ELR (cell line): ENCODE data around the gene TMEM44.
A peak's percentile ranks its signal among the peaks of the same experiment; 100 is the strongest.
"Not testable (repeated sequence)": the region's sequence is repeated elsewhere in the genome, so short reads cannot be mapped to it uniquely, and the experiment has no call there.

Experiments used
- DNase-seq: peaks from one replicate; pipeline ENCODE4 v3.0.0-alpha.2; 2015; ENCODE audit warnings: low read depth

The TMEM44 gene

DNA sequence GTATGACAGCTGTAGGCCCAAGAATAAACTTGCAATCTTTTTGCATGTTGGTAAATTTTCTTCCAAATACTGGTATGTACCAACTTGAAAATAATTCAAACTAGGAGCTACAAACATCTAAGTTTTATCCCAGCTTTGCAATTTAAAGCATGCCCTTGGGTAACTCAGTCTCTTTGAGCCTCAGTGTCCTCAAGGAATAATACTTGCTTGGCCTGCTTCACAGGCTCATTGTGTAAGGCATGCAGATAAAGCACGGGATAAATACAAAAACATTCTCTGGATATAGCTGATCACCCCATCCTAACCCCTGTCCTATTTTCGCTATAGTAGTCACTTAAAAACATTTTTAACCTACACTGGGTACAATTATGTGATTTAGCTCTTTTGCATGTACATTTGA is 9.6 kb upstream of the TMEM44 start:
- DNase-seq: no peak

DNA sequence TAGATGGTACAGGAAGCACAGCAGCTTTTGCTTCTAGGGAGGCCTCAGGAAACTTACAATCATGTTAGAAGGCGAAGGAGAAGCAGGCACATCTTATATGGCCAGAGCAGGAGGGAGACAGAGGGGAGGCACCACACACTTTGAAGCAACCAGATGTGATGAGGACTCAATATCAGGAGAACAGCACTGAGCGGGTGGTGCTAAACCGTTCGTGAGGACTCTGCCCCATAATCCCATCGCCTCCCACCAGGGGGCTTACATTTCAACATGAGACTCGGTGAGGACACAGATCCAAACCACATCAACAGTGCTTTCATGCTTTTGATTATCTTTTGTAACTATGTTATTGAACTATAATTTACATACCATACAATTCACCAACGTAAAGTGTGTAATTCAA is 7.6 kb upstream of the TMEM44 start:
- DNase-seq: peak; percentile 71

DNA sequence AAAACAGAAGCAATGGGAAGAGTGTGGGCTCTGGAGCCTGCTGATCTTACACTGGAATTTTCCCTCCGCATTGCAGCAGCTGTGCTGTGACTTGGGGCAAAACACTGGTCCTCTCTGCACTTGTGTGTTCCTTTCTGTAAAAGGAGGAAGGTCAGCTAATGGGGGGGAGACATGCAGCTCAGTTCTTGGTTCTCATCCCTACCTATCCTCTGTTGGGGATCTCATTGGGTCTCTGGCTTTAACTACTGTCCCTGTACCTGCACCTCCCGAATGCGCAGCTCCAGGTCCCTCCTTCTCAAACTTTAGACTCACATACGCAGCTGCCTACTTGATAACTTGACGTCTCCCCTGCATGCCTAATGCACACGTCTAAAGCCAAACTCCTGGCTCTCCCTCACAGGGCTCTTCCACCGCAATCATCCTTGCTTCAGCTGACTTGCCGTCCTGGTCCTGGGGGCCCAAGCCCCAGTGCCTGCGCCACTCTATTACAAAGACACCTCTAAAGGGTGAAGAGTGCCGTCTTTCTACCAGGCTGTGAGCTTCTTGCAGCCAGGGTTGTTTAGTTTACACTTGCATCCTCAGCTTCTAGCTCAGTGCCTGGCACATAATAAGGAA is 5.9 kb upstream of the TMEM44 start:
- DNase-seq: no peak

DNA sequence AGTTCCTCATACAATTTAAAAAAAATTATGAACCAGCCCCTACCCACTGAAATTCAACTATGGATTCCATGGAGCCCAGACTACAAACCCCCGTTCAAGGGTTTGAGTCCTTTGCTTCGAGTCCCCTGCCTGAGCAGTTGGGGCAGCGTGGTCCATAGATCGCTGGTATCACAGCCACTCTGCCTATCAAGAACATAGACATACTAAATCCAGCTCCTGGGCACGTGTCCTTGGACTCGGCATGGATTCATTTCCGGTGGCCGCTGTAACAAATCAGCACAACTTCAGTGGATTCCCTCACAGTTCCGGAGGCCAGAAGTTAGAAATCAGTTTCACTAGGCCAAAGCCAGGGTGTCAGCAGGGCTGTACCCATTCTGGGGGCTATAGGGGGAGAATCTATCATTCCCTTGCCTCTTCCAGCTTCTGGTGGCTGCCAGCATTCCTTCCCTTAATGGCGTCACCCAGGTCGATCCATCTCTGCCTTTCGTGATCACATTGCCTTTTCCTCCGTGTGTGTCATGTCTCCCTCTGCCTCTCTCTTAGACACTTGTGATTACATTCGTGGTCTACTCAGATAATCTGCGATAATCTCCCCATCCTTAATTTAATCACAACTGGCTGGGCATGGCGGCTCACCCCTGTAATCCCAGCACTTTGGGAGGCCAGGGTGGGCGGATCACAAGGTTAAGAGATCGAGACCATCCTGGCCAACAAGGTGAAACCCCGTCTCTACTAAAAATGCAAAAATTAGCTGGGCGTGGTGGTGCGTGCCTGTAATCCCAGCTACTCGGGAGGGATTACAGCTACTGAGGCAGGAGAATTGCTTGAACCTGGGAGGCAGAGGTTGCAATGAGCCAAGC is 4.6 kb upstream of the TMEM44 start:
- DNase-seq: no peak

DNA sequence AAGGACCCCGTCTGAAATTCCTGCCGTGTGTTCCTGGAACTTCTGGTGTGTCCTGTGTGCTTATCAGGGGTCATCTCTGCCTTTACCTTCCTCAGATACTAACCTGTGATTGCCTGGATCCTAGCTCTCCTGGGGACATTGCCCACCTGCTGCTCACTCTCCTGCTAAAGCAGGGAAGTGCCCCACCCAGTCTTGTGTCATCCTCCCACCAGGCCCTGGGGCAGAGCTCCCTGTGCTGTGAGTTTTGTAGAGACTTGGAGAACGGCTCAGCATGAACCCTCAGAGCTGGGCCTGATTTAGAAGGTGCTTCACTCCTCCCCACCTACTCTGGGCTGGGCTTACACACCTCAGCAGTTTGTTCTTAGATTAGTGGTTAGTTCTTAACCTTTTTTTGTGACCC is 3.8 kb upstream of the TMEM44 start:
- peak; percentile 24 for DNase-seq

DNA sequence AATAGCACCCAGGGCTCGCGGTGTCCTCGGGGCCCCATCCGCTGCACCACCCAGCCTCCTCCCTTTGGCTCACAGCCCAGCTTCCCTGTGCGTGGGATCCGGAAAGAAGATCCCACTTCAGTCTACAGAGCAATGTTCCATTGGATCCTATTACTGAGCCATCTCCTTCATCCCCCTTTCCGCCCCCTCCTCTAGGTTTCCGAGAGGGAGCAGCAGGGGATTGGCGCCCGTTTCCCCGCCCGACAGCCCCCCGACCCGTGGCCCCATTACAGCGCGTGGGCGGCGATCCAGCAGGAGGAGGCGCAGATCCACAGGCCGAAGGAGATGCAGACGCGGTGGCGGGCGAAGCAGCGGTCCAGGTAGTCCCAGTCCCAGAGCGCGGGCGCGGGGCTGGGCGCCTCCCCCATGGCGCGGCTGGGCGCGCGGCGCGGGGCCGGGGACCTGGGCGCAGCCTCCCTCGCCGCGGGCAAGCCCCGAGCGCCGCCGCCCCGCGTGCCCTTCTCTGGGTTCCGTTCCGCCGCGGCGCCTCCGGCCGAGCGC is 340 bp downstream of the TMEM44 start:
- DNase-seq: peak; percentile 61

DNA sequence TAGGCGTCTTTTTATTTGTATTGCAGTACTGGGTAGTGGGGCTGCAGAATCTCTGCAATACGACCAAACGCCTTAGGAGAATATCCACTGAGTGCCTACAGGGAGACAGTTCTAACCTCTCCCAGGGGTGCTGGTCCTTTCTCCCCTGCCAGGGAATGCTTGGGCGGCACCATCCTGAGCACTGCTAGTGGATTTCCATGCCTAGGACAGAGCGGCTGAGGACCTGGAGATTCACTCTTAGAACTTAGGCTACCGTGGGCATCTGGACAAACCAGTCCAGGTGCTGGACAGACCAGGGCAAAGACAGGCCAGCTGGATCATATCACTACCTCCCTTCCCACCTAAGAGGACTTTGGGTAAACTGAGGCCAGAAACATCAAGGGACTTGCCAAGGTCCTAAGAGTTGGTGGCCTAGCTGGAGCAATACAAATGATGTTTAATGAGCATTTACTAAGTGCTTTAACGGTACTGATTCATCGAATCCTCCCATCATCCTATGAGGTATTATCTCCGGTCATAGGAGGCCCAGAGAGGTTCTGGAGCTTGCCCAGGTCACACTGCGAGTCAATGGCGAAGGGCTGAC is 902 bp downstream of the TMEM44 start:
- DNase-seq: no peak

DNA sequence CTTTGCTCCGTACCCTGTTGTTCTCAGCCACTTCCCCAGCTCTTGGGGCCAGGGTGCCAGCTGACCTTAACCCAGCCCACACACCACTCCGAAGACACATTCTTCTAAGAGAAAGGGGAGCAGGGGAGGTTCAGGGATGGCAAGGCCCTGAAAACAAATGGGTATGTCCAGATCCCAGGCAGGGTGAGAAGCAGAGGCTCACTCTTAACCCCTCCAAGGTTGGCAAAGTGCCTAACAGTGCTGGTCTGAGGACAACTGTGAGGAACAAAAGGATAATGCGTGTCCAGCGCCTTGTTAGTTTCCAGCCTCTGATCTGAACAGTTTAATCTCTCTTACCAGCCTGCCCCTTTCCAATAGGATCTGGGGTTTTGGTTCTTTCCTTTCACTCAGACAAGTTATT is 1.5 kb downstream of the TMEM44 start:
- no peak for DNase-seq

DNA sequence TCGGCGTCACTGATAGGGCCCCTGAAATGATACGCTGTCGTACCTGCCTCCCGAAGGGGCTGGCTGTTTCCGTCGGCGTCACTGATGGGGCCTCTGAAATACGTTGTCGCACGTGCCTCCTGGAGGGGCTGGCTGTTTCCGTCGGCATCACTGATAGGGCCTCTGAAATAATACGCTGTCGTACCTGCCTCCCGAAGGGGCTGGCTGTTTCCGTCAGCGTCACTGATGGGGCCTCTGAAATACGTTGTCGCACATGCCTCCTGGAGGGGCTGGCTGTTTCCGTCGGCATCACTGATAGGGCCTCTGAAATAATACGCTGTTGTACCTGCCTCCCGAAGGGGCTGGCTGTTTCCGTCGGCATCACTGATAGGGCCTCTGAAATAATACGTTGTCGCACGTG is 2.5 kb downstream of the TMEM44 start:
- not testable (repeated sequence) for DNase-seq

DNA sequence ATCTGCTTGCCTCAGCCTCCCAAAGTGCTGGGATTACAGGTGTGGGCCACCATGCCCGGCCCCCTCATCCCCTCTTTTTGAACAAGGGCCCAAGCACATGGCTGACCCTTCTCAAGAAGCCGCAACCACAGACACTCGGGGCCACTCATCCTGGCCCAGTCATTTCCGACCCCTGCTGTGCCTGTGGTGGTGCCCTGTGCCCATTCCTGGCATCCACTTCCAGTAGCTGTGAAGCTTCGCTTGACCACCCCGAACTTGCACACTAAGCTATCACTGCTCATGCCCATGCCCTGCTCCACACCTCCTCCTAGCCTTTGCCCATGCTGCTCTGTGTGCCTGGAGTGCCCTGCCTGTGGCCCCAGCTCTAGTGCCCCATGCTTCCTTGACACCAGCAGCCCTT is 8.3 kb downstream of the TMEM44 start:
- DNase-seq: no peak

DNA sequence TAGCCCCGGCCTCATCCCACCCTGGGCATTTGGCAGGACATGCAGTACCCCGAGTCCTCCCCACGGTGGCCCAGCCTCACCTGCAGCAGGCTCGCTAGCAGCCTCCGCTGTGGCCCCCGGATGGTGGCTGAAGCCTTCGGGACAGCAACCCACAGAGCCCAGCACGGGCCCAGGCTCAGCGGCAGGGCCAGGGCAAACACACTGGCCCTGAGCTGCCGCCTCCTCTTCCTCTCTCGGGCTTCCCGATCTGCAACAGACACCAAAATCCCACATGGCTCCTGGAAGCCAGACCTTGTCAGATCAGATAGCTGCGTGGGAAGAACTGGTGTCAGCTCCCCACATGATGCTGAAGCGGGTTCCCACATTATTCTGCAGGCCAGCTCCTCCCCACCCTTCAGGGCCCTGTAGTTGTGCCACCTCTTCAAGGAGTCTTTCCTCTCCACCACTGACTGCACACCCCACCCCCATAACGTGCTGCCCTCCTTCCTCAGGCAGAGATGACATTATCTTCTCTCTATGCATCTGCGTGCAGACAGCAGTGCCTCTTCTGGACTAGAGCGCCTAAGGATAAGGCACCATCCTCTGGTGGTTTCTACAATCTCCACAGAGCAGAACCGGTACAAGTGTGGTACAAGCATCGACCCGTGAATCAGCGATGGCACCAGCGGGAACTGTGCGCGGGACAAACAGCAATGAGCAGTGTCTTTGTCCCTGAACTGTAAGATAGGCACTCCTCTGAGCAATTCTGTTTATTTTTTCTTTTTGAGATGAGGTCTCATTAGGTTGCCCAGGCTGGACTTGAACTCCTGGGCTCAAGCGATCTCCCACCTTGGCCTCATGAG is 9.5 kb downstream of the TMEM44 start:
- no peak for DNase-seq

DNA sequence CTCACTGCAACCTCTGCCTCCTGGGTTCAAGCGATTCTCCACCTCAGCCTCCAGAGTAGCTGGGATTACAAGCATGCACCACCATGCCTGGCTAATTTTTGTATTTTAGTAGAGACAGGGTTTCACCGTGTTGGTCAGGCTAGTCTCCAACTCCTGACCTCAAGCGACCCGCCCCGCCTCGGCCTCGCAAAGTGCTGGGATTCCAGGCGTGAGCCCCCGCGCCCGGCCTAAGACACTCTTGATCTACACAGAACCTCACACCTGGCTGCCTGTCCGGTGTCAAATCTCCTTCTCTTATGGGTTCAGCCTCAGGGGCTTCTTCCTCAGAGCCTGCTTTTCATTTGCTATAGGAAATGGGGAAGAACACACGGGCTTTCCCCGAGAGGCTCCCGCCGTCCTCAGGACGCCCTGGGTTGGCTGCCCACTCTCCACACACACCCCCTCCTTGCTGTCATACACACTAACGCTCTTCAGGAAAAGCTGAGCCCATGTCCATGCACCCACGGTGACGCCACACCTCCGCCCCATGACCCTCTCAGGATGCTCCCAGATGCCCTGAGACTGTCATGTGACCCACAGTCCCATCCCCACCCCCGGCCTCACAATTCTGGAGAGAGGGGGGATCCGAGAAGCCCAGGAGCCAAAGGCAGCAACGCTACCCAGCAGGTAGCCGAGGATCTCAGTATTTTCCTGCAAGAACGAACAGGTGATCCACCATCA is 10.4 kb downstream of the TMEM44 start:
- DNase-seq: no peak

DNA sequence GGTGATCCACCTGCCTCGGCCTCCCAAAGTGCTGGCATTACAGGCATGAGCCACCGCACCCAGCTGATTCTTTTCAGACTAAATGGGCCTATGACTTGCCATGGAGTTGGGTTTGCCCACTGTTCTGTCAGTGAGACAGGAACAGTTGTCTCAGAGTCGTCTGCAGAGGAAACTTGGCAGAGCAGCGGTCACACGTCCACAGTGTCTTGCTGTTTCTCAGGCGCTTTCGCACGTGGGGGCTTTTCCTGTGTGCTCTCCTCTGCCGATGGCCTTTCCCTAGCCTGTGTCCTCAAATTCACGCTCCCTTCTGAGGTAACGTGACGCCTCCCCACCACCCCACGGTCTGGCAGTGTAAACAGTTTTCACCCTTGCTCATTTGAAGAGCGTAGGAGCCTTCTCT is 11.3 kb downstream of the TMEM44 start:
- DNase-seq: no peak

DNA sequence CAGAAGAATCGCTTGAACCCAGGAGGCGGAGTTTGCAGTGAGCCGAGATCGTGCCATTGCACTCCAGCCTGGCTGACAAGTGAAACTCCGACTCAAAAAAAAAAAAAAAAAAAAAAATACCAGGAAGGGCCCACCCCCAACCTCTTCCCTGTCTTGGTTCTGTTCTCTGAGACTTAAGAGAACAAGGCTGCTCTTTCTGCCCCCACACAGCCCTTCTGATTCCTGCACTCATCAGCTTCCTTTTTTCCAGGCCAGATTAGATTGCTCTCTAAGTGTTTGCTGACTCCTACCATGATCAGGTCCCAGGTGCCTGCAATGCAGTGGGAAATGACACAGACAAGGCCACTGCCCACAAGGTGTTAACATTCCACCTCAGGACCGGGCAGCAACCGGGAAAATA is 13.0 kb downstream of the TMEM44 start:
- no peak for DNase-seq

DNA sequence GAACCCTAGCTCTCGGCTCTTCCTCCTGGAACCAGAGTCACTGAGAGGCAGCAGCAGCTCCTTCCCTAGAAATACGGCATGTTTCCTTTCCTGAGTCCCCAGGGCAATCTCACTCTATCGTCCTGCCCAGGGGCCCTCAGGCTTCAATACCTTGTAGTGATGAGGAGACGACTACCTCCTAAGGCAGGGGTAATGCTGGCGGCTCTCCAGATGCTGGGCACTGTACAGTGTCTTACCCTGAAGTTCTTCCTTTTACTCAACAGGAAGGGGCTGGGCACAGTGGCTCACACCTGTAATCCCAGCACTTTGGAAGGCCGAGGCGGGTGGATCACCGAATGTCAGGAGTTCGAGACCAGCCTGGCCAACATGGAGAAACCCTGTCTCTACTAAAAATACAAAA is 13.5 kb downstream of the TMEM44 start:
- no peak for DNase-seq

DNA sequence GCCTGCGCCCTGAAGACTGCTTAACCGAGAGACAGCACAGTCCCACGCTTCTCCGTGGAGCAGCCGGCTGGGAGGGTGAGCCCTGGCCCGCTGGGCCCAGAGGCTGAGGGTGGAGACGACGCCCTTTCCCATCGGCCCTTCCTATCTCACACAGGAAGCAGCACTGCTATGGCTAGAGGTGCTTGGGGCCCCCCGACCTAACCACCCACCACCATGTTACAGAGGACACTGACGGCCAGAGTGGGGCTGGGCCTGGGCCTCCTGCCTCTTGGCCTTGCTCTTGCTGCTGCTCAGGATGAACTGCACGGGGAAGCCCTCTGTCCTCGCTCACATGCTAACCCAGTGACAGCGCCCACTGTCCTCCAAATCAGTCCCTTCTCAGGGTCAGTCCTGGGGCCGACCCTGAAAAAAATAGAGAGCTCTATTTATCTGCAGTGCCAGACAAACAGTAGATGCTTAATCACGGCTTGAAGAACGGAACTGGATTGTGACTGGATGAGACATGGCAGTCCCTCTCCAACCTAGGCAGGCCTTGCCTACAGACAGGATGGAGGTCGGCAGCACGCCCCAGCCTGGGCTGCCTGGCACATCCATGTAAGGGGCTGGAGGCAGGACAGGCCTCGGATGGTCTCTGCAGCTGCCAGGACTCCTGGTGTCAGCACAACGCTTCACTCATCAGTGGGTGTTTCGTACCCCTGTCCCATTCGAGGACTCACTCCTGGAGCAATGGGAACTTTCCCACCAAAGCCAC is 14.2 kb downstream of the TMEM44 start:
- no peak for DNase-seq

DNA sequence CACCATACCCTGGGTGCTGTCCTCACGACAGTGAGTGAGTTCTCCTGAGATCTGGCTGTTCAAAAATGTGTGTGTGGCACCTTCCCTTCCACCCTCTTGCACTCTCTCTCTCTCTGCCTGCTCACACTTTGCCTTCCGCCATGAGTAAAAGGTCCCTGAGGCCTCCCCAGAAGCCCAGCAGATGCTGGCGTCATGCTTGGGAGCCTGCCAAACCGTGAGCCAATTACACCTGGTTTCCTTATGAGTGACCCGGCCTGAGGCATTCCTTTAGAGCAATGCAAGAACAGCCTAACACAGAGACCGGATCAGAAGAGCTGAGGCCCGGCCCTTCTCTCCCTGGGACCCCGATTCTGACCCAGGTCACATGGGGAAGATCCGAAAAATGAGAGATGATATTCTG is 15.4 kb downstream of the TMEM44 start:
- peak; percentile 52 for DNase-seq

DNA sequence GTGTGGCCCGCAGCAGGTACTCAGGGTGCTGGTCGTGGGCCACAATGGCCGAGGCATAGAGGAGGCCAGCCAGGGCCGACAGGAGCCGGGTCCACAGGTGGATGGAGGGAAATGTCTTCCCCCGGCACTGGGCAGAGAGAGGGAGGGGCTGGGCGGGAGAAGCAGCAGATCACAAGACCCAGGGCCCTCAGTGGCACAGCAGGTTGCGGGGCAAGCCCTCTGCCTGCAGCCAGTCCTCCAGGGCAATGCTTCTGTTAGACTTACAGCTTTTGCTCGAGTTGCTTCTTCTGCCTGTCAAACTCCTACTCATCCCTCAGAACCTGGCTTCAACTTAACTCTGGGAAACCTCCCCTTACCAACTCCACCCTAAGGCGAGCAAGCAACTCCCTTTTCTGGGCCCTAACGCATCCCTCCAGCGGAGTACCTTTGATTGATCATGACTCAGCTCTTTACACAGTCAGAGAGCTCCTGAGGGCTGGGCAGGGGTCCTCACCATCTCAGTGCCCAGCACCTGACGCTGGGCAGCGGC is 16.0 kb downstream of the TMEM44 start:
- DNase-seq: no peak

DNA sequence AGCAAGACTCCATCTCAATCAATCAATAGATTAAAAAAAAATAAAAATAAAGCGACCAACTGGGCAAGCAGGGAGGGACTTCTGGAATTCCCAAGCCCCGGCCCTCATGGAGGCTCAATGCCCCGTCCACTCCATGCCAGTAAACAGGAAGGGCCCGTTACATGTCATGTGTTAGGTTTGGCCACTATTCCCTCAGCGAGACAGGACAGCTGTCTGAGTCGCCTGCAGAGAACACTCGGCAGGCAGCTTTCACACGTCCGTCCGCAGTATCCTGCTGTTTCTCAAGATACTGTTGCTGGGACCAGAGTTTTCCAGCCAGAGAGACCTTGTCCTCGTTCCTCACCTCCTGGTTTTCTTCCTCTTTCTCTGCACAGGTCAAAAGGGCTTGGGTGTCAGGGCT is 18.0 kb downstream of the TMEM44 start:
- no peak for DNase-seq

DNA sequence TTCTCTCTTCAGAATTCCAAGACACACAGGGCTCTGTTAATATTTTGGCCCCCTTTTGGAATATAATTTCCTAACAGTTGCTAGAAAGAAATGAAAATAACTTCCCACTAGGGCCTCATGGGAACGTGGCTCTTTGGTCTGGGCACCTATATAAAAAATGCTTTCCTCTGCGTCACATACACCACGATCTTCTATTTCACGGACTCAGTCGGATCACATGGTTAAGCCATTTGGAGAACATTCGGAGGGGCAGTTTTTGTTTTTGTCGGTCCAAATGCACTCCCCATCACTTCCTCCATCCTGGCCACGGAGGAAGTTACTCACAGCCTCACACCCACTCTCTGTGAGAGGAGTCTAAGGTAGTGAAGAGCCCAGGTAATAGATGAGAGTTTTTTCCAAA is 21.0 kb downstream of the TMEM44 start:
- DNase-seq: no peak

DNA sequence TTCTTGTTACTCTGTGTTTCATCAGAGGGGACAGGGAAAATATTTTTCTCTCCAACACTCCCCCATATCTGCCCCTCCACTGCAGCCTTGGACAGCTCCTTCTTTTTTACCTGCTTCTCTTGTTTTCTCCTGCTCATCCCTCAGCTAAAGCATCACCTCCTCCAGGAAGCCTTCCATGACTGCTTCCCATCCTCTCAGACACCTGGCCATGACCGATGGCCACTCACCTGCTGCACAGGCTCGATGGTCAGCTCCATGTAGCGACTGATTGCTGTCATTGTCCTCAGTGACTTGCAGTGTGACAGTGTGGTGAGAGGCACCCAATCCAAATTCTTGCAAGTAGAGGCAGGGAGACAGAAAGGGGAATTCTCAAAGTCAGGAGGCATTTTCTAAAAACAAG is 22.5 kb downstream of the TMEM44 start:
- no peak for DNase-seq
